ENCODE results near the gene ZNF195. TPM values are rescaled to one million over a fixed set of nuclear protein-coding genes. Genes with fewer than 3 reads are reported as not detected.
"Not testable (repeated sequence)": the region's sequence is repeated elsewhere in the genome, so short reads cannot be mapped to it uniquely, and the experiment has no call there.

The ZNF195 gene
- polyA plus RNA-seq, 4 donors, result 32.4 to 46.6 (median 38.4) TPM

- not testable (repeated sequence) for DNase-seq (ENCODE audit: low read depth in 4 of 4, low spot score in 2 of 4)
These were observed 25.4 kb upstream of the ZNF195 start for GRCh38 chr11:3404076-3404925.

DNA sequence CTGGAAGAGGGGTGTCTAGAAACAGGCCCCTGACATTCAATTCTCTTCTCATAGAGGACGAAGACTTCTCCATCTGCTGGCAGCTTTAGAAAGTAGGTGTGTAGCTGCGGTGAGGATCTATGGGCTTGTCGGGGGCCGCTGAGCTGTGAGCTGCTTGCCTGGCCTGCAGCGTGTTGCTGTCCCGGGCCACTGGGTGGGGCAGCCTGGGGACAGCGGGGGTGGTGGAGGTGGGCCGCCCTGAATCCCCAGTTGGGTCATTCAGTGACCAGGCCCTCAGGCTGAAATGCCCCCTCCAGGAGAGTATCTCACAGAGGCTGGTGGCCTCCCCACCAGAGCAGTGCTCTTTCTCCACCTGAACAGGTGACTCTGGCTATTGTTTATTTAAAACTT is 23.9 kb upstream of the ZNF195 start:
- DNase-seq (ENCODE audit: low read depth in 4 of 4, low spot score in 2 of 4), result not testable (repeated sequence)

- DNase-seq (ENCODE audit: low read depth in 4 of 4, low spot score in 2 of 4), result not testable (repeated sequence)
These were observed 23.4 kb upstream of the ZNF195 start for GRCh38 chr11:3402181-3402860.

GRCh38 chr11:3401052-3401451 is 22.1 kb upstream of the ZNF195 start:
- DNase-seq (ENCODE audit: low read depth in 4 of 4, low spot score in 2 of 4), result not testable (repeated sequence)

DNA sequence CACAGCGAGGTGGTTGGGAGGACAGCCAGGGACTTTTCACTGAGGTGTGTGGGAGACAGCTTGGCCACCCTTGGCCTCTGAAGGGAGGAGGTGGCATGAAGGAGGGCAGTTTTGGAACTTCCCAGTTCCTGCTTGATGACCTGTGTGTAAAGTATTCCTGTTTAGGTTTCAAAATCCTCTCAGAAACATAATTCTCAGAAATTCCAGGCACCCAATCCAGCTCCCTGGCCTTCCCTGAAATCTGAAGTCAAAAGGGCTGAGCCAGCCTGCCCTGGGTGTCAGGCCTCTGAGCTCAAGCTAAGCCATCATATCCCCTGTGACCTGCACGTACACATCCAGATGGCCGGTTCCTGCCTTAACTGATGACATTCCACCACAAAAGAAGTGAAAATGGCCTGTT is 19.6 kb upstream of the ZNF195 start:
- not testable (repeated sequence) for DNase-seq (ENCODE audit: low read depth in 4 of 4, low spot score in 2 of 4)

GRCh38 chr11:3398106-3398505 is 19.2 kb upstream of the ZNF195 start:
- DNase-seq (ENCODE audit: low read depth in 4 of 4, low spot score in 2 of 4), result not testable (repeated sequence)

DNA sequence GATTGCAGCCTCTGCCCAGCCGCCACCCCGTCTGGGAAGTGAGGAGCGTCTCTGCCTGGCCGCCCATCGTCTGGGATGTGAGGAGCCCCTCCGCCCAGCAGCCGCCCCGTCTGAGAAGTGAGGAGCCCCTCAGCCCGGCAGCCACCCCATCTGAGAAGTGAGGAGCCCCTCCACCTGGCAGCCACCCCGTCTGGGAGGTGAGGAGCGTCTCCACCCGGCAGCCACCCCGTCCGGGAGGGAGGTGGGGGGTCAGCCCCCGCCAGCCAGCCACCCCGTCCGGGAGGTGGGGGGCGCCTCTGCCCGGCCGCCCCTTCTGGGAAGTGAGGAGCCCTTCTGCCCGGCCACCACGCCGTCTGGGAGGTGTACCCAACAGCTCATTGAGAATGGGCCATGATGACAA is 18.3 kb upstream of the ZNF195 start:
- not testable (repeated sequence) for DNase-seq (ENCODE audit: low read depth in 4 of 4, low spot score in 2 of 4)

- DNase-seq (ENCODE audit: low read depth in 4 of 4, low spot score in 2 of 4), result not testable (repeated sequence)
These were observed 16.5 kb upstream of the ZNF195 start for GRCh38 chr11:3395468-3395867.

- not testable (repeated sequence) for DNase-seq (ENCODE audit: low read depth in 4 of 4, low spot score in 2 of 4)
These were observed 16.0 kb upstream of the ZNF195 start for GRCh38 chr11:3394956-3395355.

DNA sequence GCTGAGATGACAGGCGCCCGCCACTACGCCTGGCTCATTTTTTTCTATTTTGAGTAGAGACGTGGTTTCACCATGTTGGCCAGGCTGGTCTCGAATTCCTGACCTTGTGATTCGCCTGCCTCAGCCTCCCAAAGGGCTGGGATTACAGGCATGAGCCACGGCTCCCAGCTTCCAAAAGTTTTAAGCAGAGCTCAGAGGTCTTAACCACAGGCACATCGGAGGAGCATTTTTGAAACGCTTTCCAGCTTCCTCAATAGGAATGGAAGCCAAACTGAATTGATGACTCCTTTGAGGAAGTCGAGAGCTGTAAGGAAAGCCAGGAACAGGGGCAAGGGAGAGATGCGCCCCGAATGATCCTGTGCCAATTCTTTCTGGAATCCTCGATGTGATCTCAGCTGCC is 14.5 kb upstream of the ZNF195 start:
- DNase-seq (ENCODE audit: low read depth in 4 of 4, low spot score in 2 of 4), result not testable (repeated sequence)

DNA sequence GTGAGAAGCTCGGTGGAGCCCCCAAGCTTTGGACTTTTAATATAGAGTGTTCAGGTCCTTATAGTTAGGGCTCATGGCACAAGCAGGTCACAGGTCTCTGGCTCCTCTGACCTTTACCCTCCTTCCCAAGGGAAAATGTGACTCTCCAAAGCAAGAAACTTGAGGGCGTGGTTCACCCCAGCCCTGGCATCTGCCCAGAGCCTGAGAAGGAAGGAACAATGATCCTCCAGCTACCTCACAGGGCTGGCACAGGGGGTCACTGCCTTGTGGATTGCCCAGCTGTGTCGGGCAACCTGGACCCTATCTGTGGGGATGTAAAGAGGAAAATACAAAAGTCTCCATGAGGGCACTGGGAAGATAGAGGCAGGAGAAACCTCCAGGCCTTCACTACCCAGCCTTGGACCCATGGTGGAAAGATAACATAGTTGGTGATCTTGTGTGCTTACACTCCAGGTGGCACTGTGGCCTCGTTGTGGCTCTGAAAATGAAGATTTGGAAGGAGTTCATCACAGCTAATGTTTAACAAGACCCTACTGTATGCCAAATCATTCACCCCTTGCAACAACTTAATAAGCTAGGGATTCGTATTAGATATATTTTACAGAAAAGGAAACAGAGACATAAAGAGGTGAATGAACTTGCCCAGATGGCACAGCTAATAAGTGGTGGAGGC is 3.8 kb upstream of the ZNF195 start:
- DNase-seq (ENCODE audit: low read depth in 4 of 4, low spot score in 2 of 4), result no peak

DNA sequence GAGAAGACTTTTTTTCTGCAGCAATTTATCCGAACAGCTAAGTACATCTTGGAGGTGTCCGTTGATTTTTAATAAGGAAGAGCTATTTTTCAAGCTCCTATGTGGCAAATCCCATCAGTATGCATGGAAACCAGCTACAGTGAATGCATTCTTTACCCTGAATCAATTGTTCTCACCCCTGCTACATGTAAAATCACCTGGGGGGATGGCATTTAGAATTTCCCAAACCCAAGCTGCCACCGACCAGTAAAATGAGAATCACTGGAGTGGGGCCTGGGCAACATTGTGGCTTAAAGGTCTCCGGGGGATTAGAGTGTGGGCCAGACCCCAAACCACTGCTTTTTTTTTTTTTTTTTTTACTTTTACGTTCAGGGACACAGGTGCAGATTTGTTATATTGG is 2.8 kb upstream of the ZNF195 start:
- no peak for DNase-seq (ENCODE audit: low read depth in 4 of 4, low spot score in 2 of 4)

- no peak for DNase-seq (ENCODE audit: low read depth in 4 of 4, low spot score in 2 of 4)
These were observed 2.0 kb upstream of the ZNF195 start for GRCh38 chr11:3380706-3381545.

DNA sequence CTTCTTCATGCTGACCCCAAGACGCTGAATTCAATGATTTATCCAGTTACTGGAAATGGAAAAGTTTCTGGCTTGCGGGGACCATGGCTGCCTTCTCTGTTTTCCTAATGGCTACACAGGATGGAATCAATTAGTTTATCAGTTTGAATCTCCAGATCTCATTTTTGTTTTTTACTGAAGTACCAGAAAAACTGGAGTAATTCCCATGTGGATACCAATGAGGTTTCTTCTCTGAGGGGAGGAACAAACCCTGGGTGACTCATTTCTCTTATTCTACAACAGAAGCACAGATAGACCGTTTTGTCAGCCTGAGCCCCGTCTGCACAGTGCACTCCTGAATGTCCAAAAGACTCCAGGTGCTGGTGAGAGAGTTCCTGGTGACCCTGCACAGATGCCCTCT is 3.4 kb downstream of the ZNF195 start:
- DNase-seq (ENCODE audit: low read depth in 4 of 4, low spot score in 2 of 4), result no peak

DNA sequence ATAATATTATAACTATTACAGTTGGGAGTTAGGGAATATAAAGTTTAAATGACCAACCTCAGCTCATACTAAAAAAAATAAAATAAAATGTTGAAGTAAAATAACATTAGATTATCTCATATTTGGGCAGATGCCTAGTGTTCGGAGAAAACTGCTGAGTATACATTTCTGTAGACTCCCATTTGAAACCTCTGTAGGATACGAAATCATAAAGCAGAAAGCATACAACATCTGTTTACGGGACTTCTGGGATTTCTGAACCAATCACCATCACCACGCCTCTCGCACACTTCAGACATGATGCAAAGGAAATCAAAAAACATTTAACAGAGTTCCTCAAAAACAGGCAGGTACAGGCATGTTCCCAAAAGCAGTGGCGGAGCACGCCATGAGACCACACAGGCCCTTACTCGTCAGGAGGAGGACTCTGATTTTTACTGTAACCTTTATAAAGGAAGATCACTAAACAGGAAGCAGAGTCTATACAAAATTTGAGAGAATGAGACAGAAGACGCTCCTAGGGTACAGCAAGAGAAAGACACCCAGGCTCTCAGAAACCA is 8.6 kb downstream of the ZNF195 start:
- DNase-seq (ENCODE audit: low read depth in 4 of 4, low spot score in 2 of 4), result no peak

DNA sequence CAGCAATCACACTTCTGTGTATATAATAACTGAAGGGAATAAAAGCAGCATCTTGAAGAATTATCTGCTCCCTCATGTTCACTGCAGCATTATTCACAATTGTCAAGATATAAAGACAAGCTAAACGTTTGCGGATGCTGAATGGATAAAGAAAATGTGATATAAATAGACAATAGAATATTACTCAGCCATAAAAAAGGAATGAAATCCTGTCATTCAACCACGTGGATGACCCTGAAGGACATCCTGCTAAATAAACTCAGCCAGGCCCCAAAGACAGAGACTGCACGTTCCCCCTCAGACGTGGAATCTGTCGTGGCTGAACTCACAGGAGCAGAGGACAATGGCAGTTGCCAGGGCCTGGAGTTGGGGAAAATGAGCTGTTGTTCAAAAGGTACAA is 9.6 kb downstream of the ZNF195 start:
- DNase-seq (ENCODE audit: low read depth in 4 of 4, low spot score in 2 of 4), result no peak

DNA sequence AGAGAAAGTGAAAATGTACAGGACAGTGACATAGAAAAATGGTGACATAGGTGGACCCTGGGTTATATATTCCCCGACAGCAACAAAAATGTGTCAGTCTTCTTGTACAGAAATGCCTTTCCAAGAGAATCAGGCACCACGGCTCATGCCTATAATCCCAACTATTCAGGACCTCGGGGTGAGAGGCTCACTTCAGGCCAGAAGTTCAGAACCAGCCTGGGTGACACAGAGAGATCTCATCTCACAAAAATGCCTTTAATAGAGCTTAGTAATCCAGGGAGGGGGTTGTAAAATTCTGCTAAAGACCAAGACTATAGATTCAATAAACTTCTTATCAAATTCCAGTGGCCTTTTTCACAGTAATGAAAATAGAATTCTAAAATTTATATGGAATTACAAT is 10.7 kb downstream of the ZNF195 start:
- DNase-seq (ENCODE audit: low read depth in 4 of 4, low spot score in 2 of 4), result no peak

DNA sequence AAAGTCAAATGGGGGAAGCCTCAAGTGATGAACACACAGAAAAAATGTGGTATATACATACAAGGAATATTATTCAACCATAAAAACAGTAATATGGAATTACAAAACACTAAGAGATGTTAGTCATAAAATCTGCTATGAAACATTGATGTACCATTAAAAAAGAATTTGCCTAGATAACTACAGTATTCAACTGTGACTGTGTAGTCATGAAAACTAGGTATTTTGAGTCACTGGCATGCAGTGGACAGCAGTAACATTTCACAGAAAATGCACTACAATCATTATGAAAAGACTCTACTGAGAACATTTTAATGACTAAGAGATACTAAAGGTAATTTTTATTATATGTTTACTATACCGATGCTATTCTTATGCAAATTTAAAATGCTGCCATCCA is 11.7 kb downstream of the ZNF195 start:
- DNase-seq (ENCODE audit: low read depth in 4 of 4, low spot score in 2 of 4), result no peak

- DNase-seq (ENCODE audit: low read depth in 4 of 4, low spot score in 2 of 4), result no peak
These were observed 19.7 kb downstream of the ZNF195 start for GRCh38 chr11:3359092-3359824.
